Thyroid gland (tissue), 4 donors: ENCODE measurements around the gene RSBN1.

Source experiments
- POLR2A ChIP-seq, 2 donors: fragments of 450-650 bp; IDR thresholded peaks; one replicate each; pipeline ENCODE4 v1.6.1; 2017; ENCODE audit warnings: antibody characterized with exemption in 2 of 2, mild to moderate bottlenecking in 2 of 2, moderate library complexity in 1 of 2
- TF ChIP-seq, protein P1 (sequence below), 6 experiments: fragments of 200-600 bp in 3 of 6; fragments of 450-650 bp in 3 of 6; sonication (generic) in 3 of 6; IDR thresholded peaks; one replicate each; pipeline ENCODE4 v1.5.1; 2016 to 2019; ENCODE audit warnings: antibody characterized with exemption in 6 of 6, mild to moderate bottlenecking in 2 of 6, inconsistent platforms in 1 of 6, moderate library complexity in 1 of 6

DNA sequence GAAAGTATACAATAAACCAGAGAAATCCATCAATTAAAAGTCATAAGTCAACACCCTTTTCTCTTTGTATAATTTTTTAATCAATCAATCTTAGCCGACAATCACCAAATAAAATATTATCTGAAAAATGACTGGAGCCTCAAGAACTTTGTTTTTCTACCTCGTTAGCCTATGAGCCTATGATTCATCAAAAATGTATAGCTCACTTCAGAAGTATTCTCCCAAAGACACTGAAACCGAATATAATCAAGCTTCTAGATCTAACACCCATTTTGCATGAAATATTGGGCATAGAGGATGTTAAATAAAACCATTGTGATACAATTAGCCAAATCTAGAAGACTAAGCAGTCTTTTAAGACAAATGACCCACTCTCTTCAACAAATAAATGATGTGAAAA is 17.8 kb upstream of the RSBN1 start:
- TF ChIP-seq, protein P1, sequence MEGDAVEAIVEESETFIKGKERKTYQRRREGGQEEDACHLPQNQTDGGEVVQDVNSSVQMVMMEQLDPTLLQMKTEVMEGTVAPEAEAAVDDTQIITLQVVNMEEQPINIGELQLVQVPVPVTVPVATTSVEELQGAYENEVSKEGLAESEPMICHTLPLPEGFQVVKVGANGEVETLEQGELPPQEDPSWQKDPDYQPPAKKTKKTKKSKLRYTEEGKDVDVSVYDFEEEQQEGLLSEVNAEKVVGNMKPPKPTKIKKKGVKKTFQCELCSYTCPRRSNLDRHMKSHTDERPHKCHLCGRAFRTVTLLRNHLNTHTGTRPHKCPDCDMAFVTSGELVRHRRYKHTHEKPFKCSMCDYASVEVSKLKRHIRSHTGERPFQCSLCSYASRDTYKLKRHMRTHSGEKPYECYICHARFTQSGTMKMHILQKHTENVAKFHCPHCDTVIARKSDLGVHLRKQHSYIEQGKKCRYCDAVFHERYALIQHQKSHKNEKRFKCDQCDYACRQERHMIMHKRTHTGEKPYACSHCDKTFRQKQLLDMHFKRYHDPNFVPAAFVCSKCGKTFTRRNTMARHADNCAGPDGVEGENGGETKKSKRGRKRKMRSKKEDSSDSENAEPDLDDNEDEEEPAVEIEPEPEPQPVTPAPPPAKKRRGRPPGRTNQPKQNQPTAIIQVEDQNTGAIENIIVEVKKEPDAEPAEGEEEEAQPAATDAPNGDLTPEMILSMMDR (IDR thresholded peaks at IDR 0.05) = no peak
- TF ChIP-seq POLR2A (IDR thresholded peaks at IDR 0.05) = no peak
